Measurements from ENCODE around the gene EMP2. TPM values are rescaled to one million over a fixed set of nuclear protein-coding genes. Genes with fewer than 3 reads are reported as not detected.

The EMP2 gene
- total and polyA plus RNA-seq, 8 donors: 5.5 to 13.7 (median 9.3) TPM

DNA sequence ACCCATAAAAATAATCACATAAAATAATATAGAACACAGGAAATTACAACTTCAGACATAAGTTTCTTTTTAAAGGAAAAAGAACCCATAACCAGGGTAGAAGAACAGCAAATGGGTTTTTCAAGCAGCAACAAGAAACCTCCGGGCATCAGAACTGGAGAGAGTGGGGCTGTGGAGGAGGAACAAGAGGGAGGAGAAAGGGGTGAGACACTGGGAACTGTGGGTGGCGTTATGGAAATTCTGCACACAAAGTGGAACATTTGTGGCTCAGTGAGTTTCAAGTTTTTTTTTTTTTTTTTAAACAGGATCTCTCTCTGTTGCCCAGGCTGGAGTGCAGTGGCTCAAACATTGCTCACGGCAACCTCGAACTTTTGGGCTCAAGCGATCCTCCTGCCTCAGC lies 22.6 kb downstream of the EMP2 start:
- no peaks in the 10 kb centered on the region for H3K36me3 ChIP-seq
- ATAC-seq (no peak), FAIRE-seq (no peak), DNase-seq (no peak)
- intact Hi-C loops (cut with DNase I): no loop called here
- H3K9me3 ChIP-seq: no peaks in the 10 kb centered on the region
- H3K27ac ChIP-seq: no peak overlapping the region
- 95 to 98% methylated on average over 5 of the region's 5 CpGs for WGBS, 2 donors
- no peaks in the 10 kb centered on the region for H3K4me1 ChIP-seq
- TF ChIP-seq, protein P1, sequence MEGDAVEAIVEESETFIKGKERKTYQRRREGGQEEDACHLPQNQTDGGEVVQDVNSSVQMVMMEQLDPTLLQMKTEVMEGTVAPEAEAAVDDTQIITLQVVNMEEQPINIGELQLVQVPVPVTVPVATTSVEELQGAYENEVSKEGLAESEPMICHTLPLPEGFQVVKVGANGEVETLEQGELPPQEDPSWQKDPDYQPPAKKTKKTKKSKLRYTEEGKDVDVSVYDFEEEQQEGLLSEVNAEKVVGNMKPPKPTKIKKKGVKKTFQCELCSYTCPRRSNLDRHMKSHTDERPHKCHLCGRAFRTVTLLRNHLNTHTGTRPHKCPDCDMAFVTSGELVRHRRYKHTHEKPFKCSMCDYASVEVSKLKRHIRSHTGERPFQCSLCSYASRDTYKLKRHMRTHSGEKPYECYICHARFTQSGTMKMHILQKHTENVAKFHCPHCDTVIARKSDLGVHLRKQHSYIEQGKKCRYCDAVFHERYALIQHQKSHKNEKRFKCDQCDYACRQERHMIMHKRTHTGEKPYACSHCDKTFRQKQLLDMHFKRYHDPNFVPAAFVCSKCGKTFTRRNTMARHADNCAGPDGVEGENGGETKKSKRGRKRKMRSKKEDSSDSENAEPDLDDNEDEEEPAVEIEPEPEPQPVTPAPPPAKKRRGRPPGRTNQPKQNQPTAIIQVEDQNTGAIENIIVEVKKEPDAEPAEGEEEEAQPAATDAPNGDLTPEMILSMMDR (IDR thresholded peaks at IDR 0.05): no peak
- no peak overlapping the region for H3K4me3 ChIP-seq
- no peaks in the 10 kb centered on the region for H3K27me3 ChIP-seq

DNA sequence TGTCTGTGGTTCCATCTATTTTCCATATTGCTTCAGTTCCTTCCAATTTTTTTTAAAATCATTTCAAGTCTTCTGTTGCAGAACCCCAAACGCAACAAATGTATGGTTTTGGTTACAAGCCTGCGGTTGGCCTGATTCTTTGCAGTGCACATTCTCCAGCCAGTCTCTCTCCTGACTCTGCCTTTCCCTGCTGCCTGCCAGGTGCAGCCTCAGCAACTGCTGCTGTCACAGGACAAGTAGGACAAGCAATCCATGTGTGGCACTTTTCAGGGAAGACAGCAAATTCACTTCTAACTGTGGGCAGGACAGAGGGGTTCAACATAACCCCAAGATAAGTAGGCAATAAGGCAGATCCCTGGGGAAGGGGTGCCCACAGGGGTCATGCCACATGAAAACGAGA lies 24.2 kb downstream of the EMP2 start:
- TF ChIP-seq, protein P1 (IDR thresholded peaks at IDR 0.05): no peak
- no peak for DNase-seq
- no peaks in the 10 kb centered on the region for H3K36me3 ChIP-seq
- WGBS, 2 donors: 94 to 100% methylated on average over 3 of the region's 3 CpGs
- no peaks in the 10 kb centered on the region for H3K4me1 ChIP-seq
- FAIRE-seq: no peak
- H3K27ac ChIP-seq: no peak overlapping the region
- H3K4me3 ChIP-seq: no peak overlapping the region
- no peaks in the 10 kb centered on the region for H3K9me3 ChIP-seq
- H3K27me3 ChIP-seq: no peaks in the 10 kb centered on the region
- no peak for ATAC-seq
- intact Hi-C loops (cut with DNase I): no loop called here

DNA sequence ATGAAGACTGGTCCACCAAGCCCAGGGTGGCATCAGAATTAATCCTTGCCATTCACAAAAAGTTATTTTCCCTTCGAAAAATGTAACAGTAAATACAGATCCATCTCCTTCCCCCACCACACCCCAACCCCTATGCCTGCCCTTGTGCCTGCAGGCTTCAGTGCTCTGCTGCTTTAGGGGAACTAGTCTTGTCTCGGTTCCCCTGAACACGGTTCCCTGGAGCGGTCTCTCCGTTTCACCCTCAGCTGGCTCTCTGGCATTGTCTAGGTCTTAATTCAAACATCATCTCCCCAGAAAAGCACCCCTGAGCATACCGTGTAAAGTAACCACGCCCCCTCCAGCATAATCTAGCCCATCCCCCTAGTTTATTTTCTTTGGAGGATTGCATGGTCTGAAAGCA lies 25.8 kb downstream of the EMP2 start:
- intact Hi-C loops (cut with DNase I): no loop called here
- 91 to 93% methylated on average over 7 of the region's 7 CpGs for WGBS, 2 donors
- Histone ChIP-seq H3K27me3 (no peaks in the 10 kb centered on the region), H3K4me3 (no peak overlapping the region), H3K27ac (no peak overlapping the region), H3K36me3 (no peaks in the 10 kb centered on the region), H3K9me3 (no peaks in the 10 kb centered on the region), H3K4me1 (no peaks in the 10 kb centered on the region)
- TF ChIP-seq, protein P1 (IDR thresholded peaks at IDR 0.05): no peak
- ATAC-seq (no peak), DNase-seq (no peak), FAIRE-seq (no peak)

DNA sequence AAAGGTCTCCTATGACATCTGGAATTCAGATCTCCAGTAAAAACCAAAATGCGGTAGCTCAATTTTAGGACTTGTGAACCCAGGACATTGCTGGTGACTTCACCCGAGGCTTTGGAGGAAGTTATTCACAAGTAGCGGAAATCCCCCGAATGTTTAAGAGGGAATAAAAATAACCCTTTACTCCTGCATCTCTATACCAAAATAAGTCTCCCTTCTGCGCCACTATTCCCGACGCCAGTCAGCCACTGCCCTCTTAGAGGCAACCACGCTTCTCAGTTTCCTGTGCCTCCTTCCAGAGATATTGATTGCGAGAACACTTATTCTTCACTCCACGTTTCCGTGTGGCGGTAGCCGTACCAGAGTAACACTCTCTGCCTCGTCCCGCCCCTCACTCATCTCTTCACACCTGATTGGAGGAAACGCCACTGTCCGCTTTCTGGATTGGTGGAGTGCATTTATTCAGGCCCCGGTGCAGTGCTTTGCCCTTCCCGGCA lies 27.4 kb downstream of the EMP2 start:
- H3K4me1 ChIP-seq: no peaks in the 10 kb centered on the region
- no peaks in the 10 kb centered on the region for H3K36me3 ChIP-seq
- DNase-seq (no peak), FAIRE-seq (no peak), ATAC-seq (peak in 2 of 4 donors; percentile 80)
- intact Hi-C loops (cut with DNase I): no loop called here
- H3K9me3 ChIP-seq: no peaks in the 10 kb centered on the region
- H3K4me3 ChIP-seq: no peak overlapping the region
- WGBS, 2 donors: 81 to 83% methylated on average over 19 of the region's 19 CpGs
- no peaks in the 10 kb centered on the region for H3K27me3 ChIP-seq
- TF ChIP-seq, protein P1 (IDR thresholded peaks at IDR 0.05): no peak
- H3K27ac ChIP-seq: peak overlapping the region in 1 of 4 donors; percentile 11

DNA sequence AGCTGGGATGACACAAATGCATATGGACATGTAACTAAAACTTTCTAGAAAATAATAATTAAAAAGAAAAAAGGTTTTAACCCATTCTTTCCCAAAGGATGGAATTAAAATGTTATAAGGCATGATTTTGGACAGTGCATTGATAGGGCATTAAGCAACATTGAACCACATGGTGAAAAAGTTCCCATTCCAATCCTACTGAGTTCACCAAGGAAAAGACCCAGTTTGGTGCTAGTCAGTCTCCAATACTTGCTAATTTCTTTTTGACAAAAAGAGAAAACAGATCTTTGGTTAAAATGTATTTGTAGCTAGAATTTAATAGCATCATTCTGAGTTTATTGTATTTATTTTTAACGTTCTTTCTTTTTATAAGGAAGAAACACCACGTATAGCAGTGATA lies 28.1 kb downstream of the EMP2 start:
- no peak overlapping the region for H3K27ac ChIP-seq
- no peak for FAIRE-seq

More for the DNA sequence above, 28.1 kb downstream of the EMP2 start:
- no peaks in the 10 kb centered on the region for H3K27me3 ChIP-seq
- DNase-seq (no peak), ATAC-seq (no peak)
- 88 to 92% methylated on average over 2 of the region's 2 CpGs for WGBS, 2 donors
- H3K9me3 ChIP-seq: no peaks in the 10 kb centered on the region
- H3K36me3 ChIP-seq: no peaks in the 10 kb centered on the region
- TF ChIP-seq, protein P1 (IDR thresholded peaks at IDR 0.05): no peak
- no peak overlapping the region for H3K4me3 ChIP-seq
- intact Hi-C loops (cut with DNase I): no loop called here
- H3K4me1 ChIP-seq: no peaks in the 10 kb centered on the region
